Measurements from ENCODE around the gene PON3. TPM values are rescaled to one million over a fixed set of nuclear protein-coding genes. Genes with fewer than 3 reads are reported as not detected.

PON3 gene
- 1 to 10 TPM; 3.2 to 8.2 (median 4.2) TPM for total RNA-seq
- long read RNA-seq, donor 1, partial matches to known transcripts, result 0 of 1 reads
- long read RNA-seq, donor 1, other reads (novel, unspliced or antisense), result 1 of 1 reads
- long read RNA-seq, donor 2, partial matches to known transcripts, result 1 of 3 reads
- long read RNA-seq, donor 2, other reads (novel, unspliced or antisense), result 0 of 3 reads

DNA sequence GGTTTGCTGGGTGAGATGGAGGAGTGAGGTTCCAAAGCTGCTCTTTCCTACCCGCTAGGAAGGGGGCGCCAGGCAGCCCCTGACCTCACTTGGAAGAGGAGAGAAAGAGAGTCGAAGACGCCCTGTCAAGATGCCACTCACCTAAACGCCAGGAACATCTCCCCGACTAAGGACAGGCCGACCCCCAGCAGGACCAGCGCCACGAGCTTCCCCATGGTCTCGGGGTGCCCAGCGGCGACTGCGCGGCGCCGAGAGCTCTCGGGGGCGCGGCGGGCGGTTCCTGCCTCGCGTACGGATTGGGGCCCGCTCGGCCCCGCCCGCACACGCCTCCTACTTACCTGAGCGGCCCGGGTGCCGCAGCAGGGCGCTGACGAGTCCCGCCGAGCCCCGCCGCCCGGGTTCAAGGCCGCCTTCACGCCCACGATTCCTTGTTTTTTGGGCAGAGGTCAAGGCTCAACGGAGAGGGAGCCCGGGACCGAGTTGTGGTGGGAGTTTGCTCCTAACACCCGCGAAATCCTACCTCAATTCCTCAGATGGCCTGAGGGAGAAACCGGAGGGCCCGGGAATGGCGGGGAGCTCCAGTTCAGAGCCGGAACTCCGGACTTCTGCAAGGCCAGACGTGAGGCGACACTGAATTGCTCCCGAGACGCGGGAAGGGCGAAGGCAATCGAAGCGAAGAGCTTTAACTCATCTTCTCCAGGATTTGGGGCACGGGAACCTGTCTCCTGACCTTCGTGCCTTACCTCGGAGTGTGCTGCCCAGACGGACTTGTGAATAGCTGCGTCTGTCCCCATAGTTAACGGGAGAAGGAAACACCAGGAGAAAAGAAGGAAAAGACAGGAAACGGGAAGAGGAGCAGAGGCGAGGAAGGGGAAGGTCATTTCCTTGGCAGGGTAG is at the start of gene PON3:
TSS of gene PON3 (minus strand) at position 240 of the 897 bp plus-strand sequence. CDS start at position 215, 25 bp downstream.
- Histone ChIP-seq H3K4me3 (peak within 1 kb of the TSS; percentile 33), H3K4me1 (ENCODE audit: low read depth) (peaks cover 3% of the 10 kb centered on the region), H3K36me3 (ENCODE audit: low read depth) (no peaks in the 10 kb centered on the region), H3K9me3 (no peaks in the 10 kb centered on the region)
- ATAC-seq, result peak; percentile 96
- TF ChIP-seq CTCF (IDR thresholded peaks at IDR 0.05), result no peak
- intact Hi-C loops (cut with DNase I, micrococcal nuclease), result no loop called here
- DNase-seq, result peak; percentile 61 to 74 (median 67)

DNA sequence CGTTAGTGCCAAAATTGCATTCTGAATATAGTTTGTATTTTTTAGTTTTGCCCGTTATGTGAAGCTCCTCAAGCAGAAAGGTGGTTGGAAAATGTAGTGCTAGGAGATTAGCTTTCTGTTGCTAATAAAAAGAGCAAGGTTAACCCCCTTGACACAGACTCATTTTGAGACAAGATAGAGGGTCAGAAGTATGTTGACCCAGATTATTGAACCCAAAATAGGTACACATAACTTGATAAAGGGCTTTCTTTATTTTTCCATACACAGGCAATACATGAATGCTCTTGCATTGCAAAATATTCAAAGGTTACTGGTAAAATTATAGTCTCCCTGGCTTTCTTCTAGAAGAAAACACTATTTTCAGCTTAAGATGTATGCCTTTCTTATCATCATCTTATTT is 48.6 kb upstream of the PON3 start:
- intact Hi-C loops (cut with DNase I, micrococcal nuclease), result no loop called here
- no peak for TF ChIP-seq CTCF (IDR thresholded peaks at IDR 0.05)
- no peak for DNase-seq
- Histone ChIP-seq H3K36me3 (ENCODE audit: low read depth) (no peaks in the 10 kb centered on the region), H3K4me1 (ENCODE audit: low read depth) (no peaks in the 10 kb centered on the region), H3K4me3 (no peak overlapping the region), H3K9me3 (no peaks in the 10 kb centered on the region)
- ATAC-seq, result no peak

- ATAC-seq, result peak; percentile 97
- Histone ChIP-seq H3K4me1 (ENCODE audit: low read depth) (peaks cover 2% of the 10 kb centered on the region), H3K4me3 (no peak overlapping the region), H3K36me3 (ENCODE audit: low read depth) (no peaks in the 10 kb centered on the region), H3K9me3 (no peaks in the 10 kb centered on the region)
- peak in 1 of 3 donors; percentile 46 for DNase-seq
- intact Hi-C loops (cut with DNase I, micrococcal nuclease), result no loop called here
- TF ChIP-seq CTCF (IDR thresholded peaks at IDR 0.05), result no peak
Measured at GRCh38 chr7:95441042-95441823, 45.1 kb upstream of the PON3 start.

DNA sequence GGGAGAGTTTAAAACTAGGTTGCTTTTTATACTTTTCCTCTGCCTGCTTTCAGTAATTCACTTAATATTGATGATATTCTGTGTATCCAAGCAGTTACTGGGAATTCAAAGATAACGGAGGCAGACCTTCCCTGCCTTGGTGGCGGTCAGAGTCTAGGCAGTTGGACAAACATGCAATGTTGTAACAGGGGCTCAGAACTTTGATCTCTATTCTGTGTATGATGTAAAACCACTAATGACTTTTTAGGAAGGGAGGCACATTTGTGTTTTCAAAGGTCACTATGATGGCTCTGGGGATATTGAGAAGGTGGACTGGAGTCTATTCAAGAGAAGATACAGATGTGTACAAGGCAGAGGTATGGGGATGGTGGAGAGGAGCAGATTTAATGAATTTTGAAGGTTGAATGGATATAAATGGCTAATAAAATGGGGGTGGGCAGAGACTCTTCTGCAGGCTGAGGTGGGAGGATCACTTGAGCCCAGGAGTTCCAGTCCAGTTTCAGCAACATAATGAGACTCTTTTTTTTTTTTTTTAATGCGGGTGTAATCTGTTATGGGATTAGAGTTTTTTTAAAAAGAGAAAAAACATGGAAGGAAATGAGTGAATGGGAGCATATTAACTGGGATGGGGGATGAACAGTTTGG is 44.3 kb upstream of the PON3 start:
- Histone ChIP-seq H3K36me3 (ENCODE audit: low read depth) (no peaks in the 10 kb centered on the region), H3K9me3 (no peaks in the 10 kb centered on the region), H3K4me3 (no peak overlapping the region), H3K4me1 (ENCODE audit: low read depth) (peaks cover 8% of the 10 kb centered on the region)
- no peak for DNase-seq
- intact Hi-C loops (cut with DNase I, micrococcal nuclease), result no loop called here
- TF ChIP-seq CTCF (IDR thresholded peaks at IDR 0.05), result no peak
- ATAC-seq, result peak; percentile 27

DNA sequence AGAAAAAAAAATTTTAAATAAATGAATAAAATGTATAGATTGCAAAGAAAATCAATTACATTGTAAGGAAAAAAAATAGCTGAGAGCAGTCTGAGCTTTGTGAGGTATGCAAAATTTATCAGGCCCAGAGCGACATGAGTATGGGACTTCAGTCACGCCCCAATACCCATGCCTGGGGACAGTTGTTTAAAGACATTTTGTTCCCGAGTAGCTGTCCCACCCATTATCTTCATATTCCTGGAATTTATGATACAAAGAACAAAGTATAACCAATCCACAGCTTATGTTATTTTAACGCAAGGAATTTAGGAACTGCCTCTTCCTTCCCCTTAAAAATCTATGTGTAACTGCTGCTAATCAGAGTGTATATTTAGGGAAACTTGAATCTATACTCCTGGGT is 40.2 kb upstream of the PON3 start:
- DNase-seq, result no peak
- intact Hi-C loops (cut with DNase I, micrococcal nuclease), result no loop called here
- no peaks in the 10 kb centered on the region for H3K36me3 ChIP-seq (ENCODE audit: low read depth)
- H3K4me1 ChIP-seq (ENCODE audit: low read depth), result peaks cover 16% of the 10 kb centered on the region
- ATAC-seq, result no peak
- H3K4me3 ChIP-seq, result no peak overlapping the region
- TF ChIP-seq CTCF (IDR thresholded peaks at IDR 0.05), result no peak
- H3K9me3 ChIP-seq, result no peaks in the 10 kb centered on the region

Measured in mucosa of descending colon (tissue), 3 donors.